SK-N-MC (cell line): ENCODE results near the gene TEX28.

Experiments used
- EZH2 ChIP-seq: fragments of 200-600 bp; sonication (generic); IDR thresholded peaks from one replicate; pipeline ENCODE4 v1.6.1; 2017; ENCODE audit warnings: antibody characterized with exemption
- FOXP2 ChIP-seq: optimal IDR thresholded peaks from 2 replicates; pipeline ENCODE3; 2011; ENCODE audit warnings: mild to moderate bottlenecking, moderate library complexity; ENCODE audit not compliant: insufficient read depth; ENCODE audit errors: extremely low read length, control extremely low read depth
- POLR2AphosphoS5 ChIP-seq: IDR thresholded peaks from 2 replicates; pipeline ENCODE4 v1.6.1; 2012; ENCODE audit warnings: mild to moderate bottlenecking, low read depth, low read length, borderline replicate concordance

DNA sequence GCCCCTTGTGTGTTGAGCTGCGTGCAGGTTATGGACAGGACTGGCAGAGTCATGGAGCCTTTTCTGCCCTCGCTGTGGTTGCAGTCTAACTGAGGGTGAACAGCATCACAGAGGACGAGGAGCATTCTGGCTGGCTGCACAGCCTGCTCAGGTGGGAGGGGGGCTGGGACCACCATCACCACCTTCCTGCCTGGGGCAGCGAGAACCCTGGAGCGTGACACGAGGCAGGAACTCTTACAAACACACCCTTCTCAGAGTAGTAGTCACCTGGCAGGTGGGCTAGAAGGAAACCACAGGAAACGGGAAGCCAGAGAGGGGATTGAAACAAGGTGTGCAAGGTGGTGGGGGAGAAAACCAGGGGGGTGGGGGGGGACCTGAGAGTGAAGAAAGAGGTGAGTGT is 26.2 kb upstream of the TEX28 start:
- TF ChIP-seq EZH2 (no peak), POLR2AphosphoS5 (no peak), FOXP2 (no peak)
